Right renal pelvis (tissue), 4 donors: ENCODE measurements around the gene CLCN1. TPM values are rescaled to one million over a fixed set of nuclear protein-coding genes. Genes with fewer than 3 reads are reported as not detected.
A peak's percentile ranks its signal among the peaks of the same experiment; 100 is the strongest.

Source experiments
- DNase-seq, 4 donors: peaks; one replicate each; pipeline ENCODE4 v3.0.0-alpha.2; 2013; ENCODE audit warnings: low read depth in 4 of 4, low spot score in 3 of 4, missing footprints in 1 of 4
- polyA plus RNA-seq, 4 donors: library from polyadenylated mRNA; unstranded; fragments of 120-200 nt; gene quantifications; one replicate each; pipeline ENCODE4 v1.2.1, GENCODE V29; 2013; ENCODE audit not compliant: insufficient read length in 4 of 4

CLCN1 gene
- polyA plus RNA-seq, 4 donors = 0.11 to 0.21 (median 0.17) TPM

- DNase-seq = no peak
These were observed 25.6 kb upstream of the CLCN1 start for GRCh38 chr7:143290293-143290692.

DNA sequence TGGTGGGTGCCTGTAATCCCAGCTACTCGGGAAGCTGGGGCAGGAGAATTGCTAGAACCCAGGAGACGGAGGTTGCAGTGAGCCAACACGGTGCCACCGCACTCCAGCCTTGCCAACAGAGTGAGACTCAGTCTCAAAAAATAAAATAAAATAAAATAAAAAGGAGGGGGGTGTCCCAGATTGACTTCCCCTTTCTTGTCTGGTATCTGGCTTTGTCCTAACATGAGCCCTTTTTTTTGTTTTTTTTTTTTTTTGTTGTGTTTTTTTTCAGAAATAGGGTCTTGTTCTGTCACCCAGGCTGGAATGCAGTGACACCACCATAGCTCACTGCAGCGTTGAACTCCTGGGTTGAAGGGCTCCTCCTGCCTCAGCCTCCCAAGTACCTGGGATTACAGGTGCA is 23.0 kb upstream of the CLCN1 start:
- DNase-seq = no peak

DNA sequence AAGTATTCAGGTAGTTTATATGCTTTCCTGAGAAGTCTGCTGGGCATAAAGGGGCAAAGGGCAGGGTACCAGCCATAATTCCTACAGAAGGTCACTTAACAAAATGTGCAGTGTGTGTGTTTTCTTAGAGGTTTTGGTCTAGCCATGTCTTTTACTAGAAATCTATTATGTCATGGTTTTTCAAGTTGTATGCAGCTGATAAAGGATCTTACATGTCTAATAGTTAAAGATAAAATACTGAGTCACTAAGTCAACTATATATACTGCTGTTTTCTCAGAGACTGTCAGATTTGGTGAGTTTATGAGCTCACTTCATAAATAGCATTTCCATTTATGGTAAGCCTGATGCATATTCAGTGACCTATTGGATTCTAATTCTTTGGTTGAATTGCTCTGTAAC is 20.0 kb upstream of the CLCN1 start:
- no peak for DNase-seq

DNA sequence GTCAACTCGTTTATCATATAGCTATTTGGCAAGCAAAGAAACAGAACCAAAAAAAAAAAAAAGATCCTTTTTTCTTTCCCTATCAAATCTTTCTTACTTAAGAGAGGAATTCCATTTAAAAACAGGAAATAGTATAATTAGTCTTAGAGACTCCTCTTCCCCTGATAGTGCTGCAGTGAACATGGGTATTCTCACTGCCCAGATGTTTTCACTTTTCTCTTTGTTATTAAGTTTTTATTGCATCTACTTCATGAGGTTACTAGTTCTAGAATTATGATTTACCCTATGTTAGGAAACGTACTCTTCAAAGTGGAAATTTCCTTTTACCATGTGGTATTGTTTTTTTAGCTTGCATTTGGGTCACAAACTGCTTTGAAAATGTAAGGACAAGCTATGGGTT is 19.2 kb upstream of the CLCN1 start:
- no peak for DNase-seq

- no peak for DNase-seq
These were observed 16.6 kb upstream of the CLCN1 start for GRCh38 chr7:143299346-143299745.

DNA sequence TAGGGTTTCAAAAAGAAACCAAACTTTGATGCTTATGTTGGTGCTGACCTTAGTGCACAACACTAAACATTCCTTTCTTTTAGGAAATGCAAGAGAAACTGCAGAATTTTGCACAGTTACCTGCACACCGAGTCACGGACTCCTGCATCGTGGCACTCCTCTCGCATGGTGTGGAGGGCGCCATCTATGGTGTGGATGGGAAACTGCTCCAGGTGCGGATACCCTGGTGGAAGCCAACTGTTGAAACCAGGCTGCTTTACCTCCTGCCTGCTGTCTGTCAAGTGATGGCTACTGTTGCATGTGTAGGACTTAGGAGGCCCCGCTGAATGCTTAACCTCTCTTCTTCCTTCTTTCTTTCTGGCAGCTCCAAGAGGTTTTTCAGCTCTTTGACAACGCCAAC is 16.1 kb upstream of the CLCN1 start:
- no peak for DNase-seq

GRCh38 chr7:143300959-143301935 is 14.7 kb upstream of the CLCN1 start:
- no peak for DNase-seq

- DNase-seq = no peak
These were observed 12.2 kb upstream of the CLCN1 start for GRCh38 chr7:143303733-143304132.

- DNase-seq = no peak
These were observed 11.0 kb upstream of the CLCN1 start for GRCh38 chr7:143304938-143305337.

DNA sequence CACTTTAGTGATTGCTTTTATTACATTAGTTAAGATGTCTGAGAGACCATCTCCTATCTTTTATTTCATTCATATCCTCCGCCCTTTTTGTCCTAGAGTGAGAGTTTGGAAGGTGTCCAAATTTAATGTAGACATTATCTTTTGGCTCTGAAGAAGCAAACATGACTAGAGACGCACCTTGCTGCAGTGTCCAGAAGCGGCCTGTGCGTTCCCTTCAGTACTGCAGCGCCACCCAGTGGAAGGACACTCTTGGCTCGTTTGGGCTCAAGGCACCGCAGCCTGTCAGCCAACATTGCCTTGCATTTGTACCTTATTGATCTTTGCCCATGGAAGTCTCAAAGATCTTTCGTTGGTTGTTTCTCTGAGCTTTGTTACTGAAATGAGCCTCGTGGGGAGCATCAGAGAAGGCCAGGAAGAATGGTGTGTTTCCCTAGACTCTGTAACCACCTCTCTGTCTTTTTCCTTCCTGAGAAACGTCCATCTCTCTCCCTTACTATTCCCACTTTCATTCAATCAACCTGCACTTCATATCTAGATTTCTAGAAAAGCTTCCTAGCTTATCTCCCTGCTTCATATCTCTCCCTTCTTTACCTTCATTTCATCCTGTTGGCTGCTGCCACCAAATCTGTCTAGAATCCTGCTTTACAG is 10.4 kb upstream of the CLCN1 start:
- no peak for DNase-seq

GRCh38 chr7:143308632-143309031 is 7.3 kb upstream of the CLCN1 start:
- DNase-seq = no peak

DNA sequence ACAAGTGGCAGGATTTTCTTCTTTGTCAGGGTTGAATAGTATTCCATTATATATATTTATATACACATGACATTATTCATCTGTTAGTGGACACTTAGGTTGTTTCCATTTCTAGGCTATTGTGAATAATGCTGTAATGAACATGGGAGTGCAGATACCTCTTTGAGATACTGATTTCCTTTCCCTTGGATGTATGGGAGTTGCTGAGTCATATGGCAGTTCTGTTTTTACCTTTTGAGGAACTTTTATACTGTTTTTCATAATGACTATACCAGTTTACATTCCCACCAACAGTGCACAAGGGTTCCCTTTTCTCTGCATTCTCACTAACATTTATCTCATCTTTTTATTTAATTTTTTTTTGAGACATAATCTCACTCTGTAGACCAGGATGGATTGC is 1.8 kb upstream of the CLCN1 start:
- no peak for DNase-seq

DNA sequence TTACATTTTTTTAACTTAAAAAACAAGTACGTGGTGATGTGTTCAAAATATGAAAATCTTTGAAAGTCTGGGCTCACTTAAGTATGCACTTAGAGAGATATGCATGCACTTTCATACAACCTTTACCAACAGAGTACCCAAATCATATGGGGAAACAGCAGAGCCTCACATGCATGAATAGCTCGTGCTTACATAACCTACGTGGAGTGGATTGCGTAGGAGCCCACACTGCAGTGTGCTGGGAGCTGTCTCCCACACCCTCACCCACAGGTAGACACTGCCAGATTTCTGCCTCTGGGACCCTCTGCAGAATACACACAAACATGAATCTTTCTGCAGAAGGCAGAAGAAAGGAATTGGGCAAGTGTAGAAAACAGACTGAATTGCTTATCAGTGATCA is 581 bp downstream of the CLCN1 start:
- no peak for DNase-seq

GRCh38 chr7:143318661-143319060 is 2.8 kb downstream of the CLCN1 start:
- DNase-seq = no peak

- no peak for DNase-seq
These were observed 4.7 kb downstream of the CLCN1 start for GRCh38 chr7:143320620-143321019.

DNA sequence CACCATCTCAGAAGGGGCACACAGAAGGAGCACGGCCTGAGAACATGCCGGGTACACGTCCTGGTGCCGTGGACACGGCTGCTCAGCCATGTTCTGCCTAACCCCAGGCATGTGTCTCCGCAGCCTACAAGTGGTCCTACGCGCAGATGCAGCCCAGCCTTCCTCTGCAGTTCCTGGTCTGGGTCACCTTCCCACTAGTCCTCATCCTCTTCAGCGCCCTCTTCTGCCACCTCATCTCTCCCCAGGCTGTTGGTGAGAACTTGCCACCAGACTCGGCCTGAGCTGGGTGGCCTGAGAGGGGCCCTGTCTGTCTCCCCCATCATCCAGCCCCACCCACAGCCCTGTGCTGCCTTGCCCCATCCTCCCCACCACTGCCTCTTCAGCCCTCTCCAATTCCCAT is 5.3 kb downstream of the CLCN1 start:
- no peak for DNase-seq

GRCh38 chr7:143321734-143322133 is 5.8 kb downstream of the CLCN1 start:
- no peak for DNase-seq

- peak in 1 of 4 donors; percentile 25 for DNase-seq
These were observed 7.1 kb downstream of the CLCN1 start for GRCh38 chr7:143322760-143323633.

DNA sequence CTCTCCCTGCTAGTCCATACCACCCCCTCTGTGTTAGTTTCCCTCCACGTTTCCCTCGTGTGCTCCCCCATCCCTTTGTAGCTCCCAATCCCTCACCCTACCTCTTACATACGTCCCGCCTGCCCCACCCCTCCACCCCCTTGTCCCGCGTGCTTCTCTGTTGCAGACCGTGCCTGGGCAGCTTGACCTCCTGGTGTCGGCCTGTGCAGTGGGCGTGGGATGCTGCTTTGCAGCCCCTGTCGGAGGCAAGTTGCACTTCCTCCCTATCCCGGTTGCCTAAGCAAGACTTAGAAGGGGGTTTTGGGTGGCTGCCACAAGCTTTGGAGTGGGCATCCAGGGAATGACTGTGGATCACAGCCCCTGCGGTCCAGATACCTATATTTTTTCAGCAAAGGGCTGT is 7.7 kb downstream of the CLCN1 start:
- DNase-seq = no peak

GRCh38 chr7:143325240-143325639 is 9.3 kb downstream of the CLCN1 start:
- DNase-seq = no peak

DNA sequence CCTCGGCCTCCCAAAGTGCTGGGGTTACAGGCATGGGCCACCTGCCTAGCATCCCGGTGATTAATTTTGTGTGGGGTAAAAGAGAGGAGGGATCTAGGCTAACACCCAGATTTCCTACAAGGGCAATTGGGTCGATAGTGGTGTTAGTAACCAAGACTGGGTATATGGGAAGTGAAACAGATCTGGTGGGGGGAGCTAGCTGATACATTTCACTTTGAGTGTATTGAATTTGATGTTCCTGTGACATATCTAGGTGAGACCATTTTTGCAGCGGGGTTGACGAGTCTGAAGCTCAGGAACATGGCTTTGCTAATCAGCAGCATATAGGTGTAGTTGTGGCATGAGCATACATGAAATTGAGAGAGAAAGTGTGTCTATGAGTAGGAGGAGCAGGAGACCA is 12.0 kb downstream of the CLCN1 start:
- DNase-seq = no peak
